Esophagus squamous epithelium (tissue), 4 donors: ENCODE measurements around the gene ASTN2.

Source experiments
- CTCF ChIP-seq, 6 experiments: fragments of 450-650 bp in 4 of 6; fragments of 200-600 bp in 2 of 6; sonication (generic) in 2 of 6; IDR thresholded peaks; one replicate each; pipeline ENCODE4 v1.5.1; 2016 to 2019; ENCODE audit warnings: antibody characterized with exemption in 6 of 6, mild to moderate bottlenecking in 4 of 6, moderate library complexity in 4 of 6
- POLR2A ChIP-seq, 4 donors: fragments of 450-650 bp; IDR thresholded peaks; one replicate each; pipeline ENCODE4 v1.6.1; 2017; ENCODE audit warnings: antibody characterized with exemption in 4 of 4, mild to moderate bottlenecking in 4 of 4, moderate library complexity in 3 of 4

GRCh38 chr9:117074784-117075520 lies 339.9 kb downstream of the ASTN2 start:
- TF ChIP-seq CTCF (IDR thresholded peaks at IDR 0.05) (no peak), POLR2A (IDR thresholded peaks at IDR 0.05) (no peak)
